ENCODE measurements around the gene TDRD12. TPM values are rescaled to one million over a fixed set of nuclear protein-coding genes. Genes with fewer than 3 reads are reported as not detected.

Gene TDRD12
- total RNA-seq, 2 experiments from 2014 or later, result 0.14 to 0.22 TPM

- Histone ChIP-seq H3K36me3 (ENCODE audit: insufficient read depth, low read length) (no peaks in the 10 kb centered on the region), H3K27me3 (ENCODE audit: control insufficient read depth in 1 of 2, insufficient read depth in 2 of 2, low read length in 2 of 2) (no peaks in the 10 kb centered on the region), H3K4me3 (ENCODE audit: low read length) (no peak overlapping the region), H3K9me3 (ENCODE audit: control insufficient read depth in 1 of 2, insufficient read depth in 1 of 2, low read length in 2 of 2) (peaks cover 0 to 4% of the 10 kb centered on the region in 2 experiments), H3K4me1 (ENCODE audit: insufficient read depth, low read length) (no peaks in the 10 kb centered on the region), H3K27ac (ENCODE audit: low read depth in 1 of 2, low read length in 2 of 2) (no peak overlapping the region)
- Mint-ChIP-seq H3K4me1 (ENCODE audit: low read depth) (no peaks in the 10 kb centered on the region), H3K27ac (no peak overlapping the region), H3K27me3 (no peaks in the 10 kb centered on the region), H3K9me3 (no peaks in the 10 kb centered on the region), H3K4me3 (no peak overlapping the region), H3K36me3 (ENCODE audit: low read depth) (no peaks in the 10 kb centered on the region)
- ChIA-PET POLR2A (no interaction called here), CTCF (no interaction called here)
- ATAC-seq (ENCODE audit: poor library complexity) (no peak), DNase-seq (no peak)
- intact Hi-C loops (cut with DNase I, micrococcal nuclease), result no loop called here
- no peak for TF ChIP-seq CTCF (IDR thresholded peaks at IDR 0.05)
Measured at GRCh38 chr19:32862173-32862572, 142.6 kb downstream of the TDRD12 start.

GRCh38 chr19:32862741-32863140, 143.2 kb downstream of the TDRD12 start:
- no peak for TF ChIP-seq CTCF (IDR thresholded peaks at IDR 0.05)
- POLR2A ChIA-PET, result interaction anchor here (0.7 kb wide), 1 partner anchor 42 kb away, joined by 3 read pairs; no protein-coding TSS in a partner anchor

GRCh38 chr19:32863301-32863700, 143.7 kb downstream of the TDRD12 start:
- Histone ChIP-seq H3K4me3 (ENCODE audit: low read length) (no peak overlapping the region), H3K4me1 (ENCODE audit: insufficient read depth, low read length) (no peaks in the 10 kb centered on the region), H3K36me3 (ENCODE audit: insufficient read depth, low read length) (no peaks in the 10 kb centered on the region), H3K27me3 (ENCODE audit: control insufficient read depth in 1 of 2, insufficient read depth in 2 of 2, low read length in 2 of 2) (no peaks in the 10 kb centered on the region), H3K27ac (ENCODE audit: low read depth in 1 of 2, low read length in 2 of 2) (no peak overlapping the region), H3K9me3 (ENCODE audit: control insufficient read depth in 1 of 2, insufficient read depth in 1 of 2, low read length in 2 of 2) (peaks cover 0 to under 1% of the 10 kb centered on the region in 2 experiments)
- ATAC-seq (ENCODE audit: poor library complexity) (no peak), DNase-seq (no peak)
- no peak for TF ChIP-seq CTCF (IDR thresholded peaks at IDR 0.05)
- no peaks in the 10 kb centered on the region for H3K27me3 Mint-ChIP-seq
- intact Hi-C loops (cut with DNase I, micrococcal nuclease), result no loop called here
- POLR2A ChIA-PET, result interaction anchor here (0.7 kb wide), 1 partner anchor 43 kb away, joined by 3 read pairs; no protein-coding TSS in a partner anchor
- H3K27ac Mint-ChIP-seq, result no peak overlapping the region
- H3K9me3 Mint-ChIP-seq, result no peaks in the 10 kb centered on the region
- H3K4me1 Mint-ChIP-seq (ENCODE audit: low read depth), result no peaks in the 10 kb centered on the region
- CTCF ChIA-PET, result no interaction called here
- H3K4me3 Mint-ChIP-seq, result no peak overlapping the region
- H3K36me3 Mint-ChIP-seq (ENCODE audit: low read depth), result no peaks in the 10 kb centered on the region

More at GRCh38 chr19:32862741-32863140, 143.2 kb downstream of the TDRD12 start:
- H3K36me3 ChIP-seq (ENCODE audit: insufficient read depth, low read length), result no peaks in the 10 kb centered on the region
- H3K4me3 ChIP-seq (ENCODE audit: low read length), result no peak overlapping the region
- no peaks in the 10 kb centered on the region for H3K27me3 ChIP-seq (ENCODE audit: control insufficient read depth in 1 of 2, insufficient read depth in 2 of 2, low read length in 2 of 2)
- CTCF ChIA-PET, result no interaction called here
- DNase-seq, result no peak
- peaks cover 0 to 4% of the 10 kb centered on the region in 2 experiments for H3K9me3 ChIP-seq (ENCODE audit: control insufficient read depth in 1 of 2, insufficient read depth in 1 of 2, low read length in 2 of 2)
- no peak overlapping the region for H3K27ac ChIP-seq (ENCODE audit: low read depth in 1 of 2, low read length in 2 of 2)
- no peaks in the 10 kb centered on the region for H3K27me3 Mint-ChIP-seq
- no peak overlapping the region for H3K27ac Mint-ChIP-seq
- H3K4me1 ChIP-seq (ENCODE audit: insufficient read depth, low read length), result no peaks in the 10 kb centered on the region
- ATAC-seq (ENCODE audit: poor library complexity), result no peak
- no peaks in the 10 kb centered on the region for H3K36me3 Mint-ChIP-seq (ENCODE audit: low read depth)
- no peaks in the 10 kb centered on the region for H3K4me1 Mint-ChIP-seq (ENCODE audit: low read depth)
- no peaks in the 10 kb centered on the region for H3K9me3 Mint-ChIP-seq
- intact Hi-C loops (cut with DNase I, micrococcal nuclease), result no loop called here
- H3K4me3 Mint-ChIP-seq, result no peak overlapping the region
